ENCODE results near the gene URAD. TPM values are rescaled to one million over a fixed set of nuclear protein-coding genes. Genes with fewer than 3 reads are reported as not detected.
"Not testable (repeated sequence)": the region's sequence is repeated elsewhere in the genome, so short reads cannot be mapped to it uniquely, and the experiment has no call there.

URAD gene
- polyA plus RNA-seq, 3 donors from 2014 or later = not detected

DNA sequence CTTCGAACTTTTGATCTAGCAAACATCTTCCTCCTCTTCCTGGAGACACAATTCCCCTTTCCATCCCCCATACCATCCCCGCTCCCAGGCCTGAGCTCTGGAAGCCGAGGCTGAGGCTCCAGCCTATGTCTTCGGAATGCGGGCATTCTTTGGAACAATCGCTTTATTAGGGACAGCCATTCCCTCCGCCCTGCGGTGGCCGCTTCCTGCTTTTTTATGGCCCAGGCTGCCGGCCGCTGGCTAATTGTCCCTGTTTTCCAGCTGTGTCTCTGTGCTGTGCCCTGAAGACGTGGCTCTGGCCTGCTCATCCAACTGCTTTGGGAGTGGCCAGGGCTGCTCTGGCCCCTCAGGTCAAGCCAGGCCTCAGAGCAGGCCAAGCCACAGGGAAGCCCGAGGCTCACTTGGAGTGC is 17.3 kb downstream of the URAD start:
- H3K9me3 Mint-ChIP-seq = peaks cover 0 to 1% (median 0%) of the 10 kb centered on the region in 6 donors
- H3K36me3 Mint-ChIP-seq = no peaks in the 10 kb centered on the region
- DNase-seq = no peak
- no peaks in the 10 kb centered on the region for H3K4me1 Mint-ChIP-seq
- H3K4me3 Mint-ChIP-seq = no peak overlapping the region
- H3K27ac Mint-ChIP-seq = no peak overlapping the region
- H3K27me3 Mint-ChIP-seq (ENCODE audit: low read depth in 3 of 3) = peaks cover 7 to 41% (median 29%) of the 10 kb centered on the region in 3 donors

DNA sequence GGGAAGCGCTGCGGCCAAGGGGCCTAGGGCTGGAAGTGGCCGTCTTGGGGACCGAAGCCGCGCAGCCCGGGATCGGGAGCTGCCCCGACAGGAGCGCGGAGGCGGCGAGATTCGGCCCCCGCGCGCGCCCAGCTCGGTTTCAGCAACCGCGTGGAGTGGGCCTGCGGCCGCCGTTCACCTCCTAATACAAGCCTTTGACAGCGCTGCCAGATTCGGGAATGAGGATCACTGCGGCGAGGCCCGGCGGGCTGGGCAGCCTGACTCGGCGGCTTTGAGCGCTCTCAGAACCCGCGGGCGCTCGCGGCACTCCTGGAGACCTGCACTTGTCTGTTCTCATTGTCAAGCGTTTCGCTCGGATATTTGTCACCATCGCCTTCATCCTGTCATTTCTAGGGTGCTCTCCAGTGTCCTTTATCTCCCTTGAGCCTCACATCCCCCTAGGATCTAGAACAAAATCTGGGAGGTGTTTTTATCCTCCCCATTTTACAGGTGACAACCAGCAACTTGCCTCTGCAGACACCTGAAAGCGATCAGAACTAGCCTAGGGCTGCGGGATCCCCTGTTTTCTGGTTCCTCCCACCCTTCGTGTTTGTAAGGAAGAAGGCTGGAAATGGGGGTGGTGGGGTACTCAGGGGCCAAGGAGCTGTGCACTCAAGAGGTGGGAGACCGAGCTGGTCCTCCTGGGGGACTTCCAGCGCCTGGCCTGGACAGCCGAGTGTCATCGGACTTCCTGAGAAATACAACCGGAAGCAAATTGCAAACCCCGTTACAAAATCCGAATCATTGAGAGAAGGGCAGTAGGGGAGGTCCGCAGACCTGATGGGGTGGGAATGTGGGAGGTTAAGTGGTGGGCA is 17.9 kb downstream of the URAD start:
- Mint-ChIP-seq H3K9me3 (peaks cover 0 to 1% (median 0%) of the 10 kb centered on the region in 6 donors), H3K4me1 (no peaks in the 10 kb centered on the region), H3K27ac (no peak overlapping the region), H3K4me3 (no peak overlapping the region), H3K27me3 (ENCODE audit: low read depth in 3 of 3) (peaks cover 7 to 41% (median 27%) of the 10 kb centered on the region in 3 donors), H3K36me3 (no peaks in the 10 kb centered on the region)
- DNase-seq = no peak

DNA sequence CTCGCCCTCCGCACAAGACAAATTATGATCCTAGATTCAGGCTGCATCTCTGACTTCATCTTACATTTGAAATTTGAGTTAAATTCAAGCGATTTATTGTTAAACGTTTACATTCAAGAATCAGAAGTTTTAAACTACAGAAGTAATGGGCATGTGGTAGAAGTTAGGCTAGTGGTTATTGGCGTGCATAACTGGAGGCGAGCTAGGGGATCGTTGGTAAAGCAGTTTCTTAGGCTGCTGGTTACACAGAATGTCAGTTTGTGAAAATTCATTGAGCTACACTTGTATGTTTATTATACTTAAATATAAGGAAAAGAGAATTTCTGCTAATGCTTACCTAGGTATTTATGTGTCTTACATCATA is 18.6 kb downstream of the URAD start:
- no peak for DNase-seq
- H3K9me3 Mint-ChIP-seq = peaks cover 0 to 1% (median 0%) of the 10 kb centered on the region in 6 donors
- H3K27ac Mint-ChIP-seq = no peak overlapping the region
- H3K27me3 Mint-ChIP-seq (ENCODE audit: low read depth in 3 of 3) = peaks cover 7 to 41% (median 20%) of the 10 kb centered on the region in 3 donors
- H3K36me3 Mint-ChIP-seq = no peaks in the 10 kb centered on the region
- H3K4me3 Mint-ChIP-seq = no peak overlapping the region
- no peaks in the 10 kb centered on the region for H3K4me1 Mint-ChIP-seq

DNA sequence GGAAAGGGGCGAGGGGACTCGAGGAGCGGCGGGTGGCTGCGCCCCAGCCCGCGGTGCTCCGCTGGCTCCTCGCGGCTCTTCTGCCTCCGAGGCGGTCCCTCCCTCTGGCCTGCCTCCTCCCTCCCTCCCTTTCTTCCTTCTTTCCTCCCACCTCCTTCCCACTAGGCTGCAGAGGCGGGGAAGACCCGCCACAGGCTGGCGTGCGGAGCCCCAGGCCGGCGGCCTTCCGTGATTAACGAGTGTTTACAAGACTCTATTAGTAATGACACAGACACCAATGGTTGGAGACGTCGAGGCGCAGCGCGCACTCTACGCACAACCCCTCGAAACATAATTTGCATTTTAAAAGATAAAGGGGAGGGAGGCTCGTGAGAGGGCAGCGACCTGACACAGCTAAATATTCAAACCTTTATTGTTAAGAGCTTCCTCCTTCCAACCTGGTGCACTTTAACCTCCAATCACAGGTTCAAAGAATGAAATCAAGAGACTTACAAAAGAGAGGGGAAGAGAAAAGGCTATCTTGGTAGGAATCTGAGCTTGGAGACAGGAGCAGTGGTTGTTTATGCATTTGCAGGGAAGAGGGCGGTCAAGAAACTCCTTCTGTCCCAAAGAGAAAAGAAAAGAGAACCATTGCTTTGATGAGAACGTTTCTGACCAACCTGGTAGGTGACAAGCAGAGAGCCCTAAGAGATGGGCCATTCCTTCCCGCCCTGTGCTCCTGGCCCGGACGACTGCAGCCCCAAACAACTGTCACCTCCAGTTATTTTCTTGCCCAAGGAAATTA is 19.2 kb downstream of the URAD start, which contains the start of gene CDX2:
CDX2 (minus strand) TSS at position 234 of the 784 bp plus-strand sequence. CDS start 309 bp downstream, outside the sequence.
- H3K27ac Mint-ChIP-seq = no peak within 1 kb of the TSS
- H3K4me3 Mint-ChIP-seq = no peak within 1 kb of the TSS
- peaks cover 8 to 41% (median 20%) of the 10 kb centered on the region in 3 donors for H3K27me3 Mint-ChIP-seq (ENCODE audit: low read depth in 3 of 3)

DNA sequence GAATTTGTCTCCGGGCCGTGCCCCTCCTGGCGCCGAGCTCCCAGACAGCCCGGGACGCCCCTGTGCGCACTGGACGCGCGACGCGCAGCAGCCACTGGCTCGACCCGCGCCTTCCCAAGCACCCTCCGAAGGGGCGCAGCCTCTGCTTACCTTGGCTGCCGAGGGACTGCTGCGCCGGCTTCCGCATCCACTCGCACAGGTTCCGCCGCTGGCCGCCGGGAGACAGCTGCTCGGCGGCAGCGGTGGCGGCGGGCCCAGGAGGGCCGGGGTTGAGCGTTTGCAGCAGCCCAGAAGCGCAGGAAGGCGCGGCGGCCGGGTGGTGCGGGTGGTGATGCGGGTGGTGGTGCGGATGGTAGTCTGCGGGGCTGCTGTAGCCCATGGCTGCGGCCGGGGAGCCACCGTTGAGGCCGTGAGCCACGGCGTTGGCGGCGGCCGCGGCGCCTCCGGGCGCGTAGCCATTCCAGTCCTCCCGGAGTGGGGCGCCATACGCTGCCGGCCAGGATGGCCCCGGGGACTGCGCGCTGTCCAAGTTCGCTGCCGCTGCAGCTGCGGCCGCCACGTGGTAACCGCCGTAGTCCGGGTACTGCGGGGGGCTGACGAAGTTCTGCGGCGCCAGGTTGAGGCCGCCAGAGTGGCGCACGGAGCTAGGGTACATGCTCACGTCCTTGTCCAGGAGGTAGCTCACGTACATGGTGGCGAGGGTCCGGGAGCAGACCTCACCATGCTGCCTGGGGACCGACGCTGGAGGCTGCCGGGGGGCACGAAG is 20.0 kb downstream of the URAD start:
- no peaks in the 10 kb centered on the region for H3K4me1 Mint-ChIP-seq
- peaks cover 0 to 1% (median 0%) of the 10 kb centered on the region in 6 donors for H3K9me3 Mint-ChIP-seq
- no peaks in the 10 kb centered on the region for H3K36me3 Mint-ChIP-seq
- no peak for DNase-seq
- no peak overlapping the region for H3K4me3 Mint-ChIP-seq
- no peak overlapping the region for H3K27ac Mint-ChIP-seq
- peaks cover 13 to 44% (median 20%) of the 10 kb centered on the region in 3 donors for H3K27me3 Mint-ChIP-seq (ENCODE audit: low read depth in 3 of 3)

More for the DNA sequence above, 19.2 kb downstream of the URAD start, which contains the start of gene CDX2:
- Mint-ChIP-seq H3K9me3 (peaks cover 0 to 1% (median 0%) of the 10 kb centered on the region in 6 donors), H3K4me1 (no peaks in the 10 kb centered on the region), H3K36me3 (no peaks in the 10 kb centered on the region)
- no peak for DNase-seq

DNA sequence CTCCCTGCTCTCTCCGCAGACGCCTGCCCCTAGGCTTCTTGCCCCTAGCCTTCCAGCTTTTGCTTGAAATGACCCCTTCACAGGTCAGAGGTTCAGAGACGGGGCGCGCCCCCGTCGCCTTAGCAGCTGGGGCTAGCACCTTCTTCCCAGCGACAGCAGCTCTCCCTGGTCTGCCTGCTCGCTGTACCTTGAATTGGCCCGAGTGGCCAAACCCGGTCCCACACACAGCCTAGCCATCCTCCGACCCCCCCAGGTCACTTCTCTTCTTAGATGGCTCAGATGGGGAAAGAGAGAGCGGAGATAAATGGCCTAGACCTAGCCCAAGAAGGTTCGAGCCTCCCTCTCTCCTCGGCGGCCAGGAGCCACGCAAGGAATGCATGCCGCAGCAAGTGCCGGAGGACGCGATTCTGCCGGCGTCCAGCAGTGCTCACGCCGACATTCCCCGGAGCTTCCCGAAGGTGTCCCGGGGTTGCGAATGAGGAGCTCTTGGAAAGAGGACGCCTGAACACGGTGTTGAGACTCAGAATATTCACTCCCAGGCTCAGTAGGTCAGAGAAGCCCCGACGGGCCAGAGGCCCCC is 20.7 kb downstream of the URAD start:
- no peak for DNase-seq
- Mint-ChIP-seq H3K36me3 (no peaks in the 10 kb centered on the region), H3K9me3 (peaks cover 0 to 1% (median 0%) of the 10 kb centered on the region in 6 donors), H3K27me3 (ENCODE audit: low read depth in 3 of 3) (peaks cover 13 to 49% (median 23%) of the 10 kb centered on the region in 3 donors), H3K27ac (no peak overlapping the region), H3K4me1 (no peaks in the 10 kb centered on the region), H3K4me3 (peak overlapping the region in 1 of 5 donors; percentile 10)

DNA sequence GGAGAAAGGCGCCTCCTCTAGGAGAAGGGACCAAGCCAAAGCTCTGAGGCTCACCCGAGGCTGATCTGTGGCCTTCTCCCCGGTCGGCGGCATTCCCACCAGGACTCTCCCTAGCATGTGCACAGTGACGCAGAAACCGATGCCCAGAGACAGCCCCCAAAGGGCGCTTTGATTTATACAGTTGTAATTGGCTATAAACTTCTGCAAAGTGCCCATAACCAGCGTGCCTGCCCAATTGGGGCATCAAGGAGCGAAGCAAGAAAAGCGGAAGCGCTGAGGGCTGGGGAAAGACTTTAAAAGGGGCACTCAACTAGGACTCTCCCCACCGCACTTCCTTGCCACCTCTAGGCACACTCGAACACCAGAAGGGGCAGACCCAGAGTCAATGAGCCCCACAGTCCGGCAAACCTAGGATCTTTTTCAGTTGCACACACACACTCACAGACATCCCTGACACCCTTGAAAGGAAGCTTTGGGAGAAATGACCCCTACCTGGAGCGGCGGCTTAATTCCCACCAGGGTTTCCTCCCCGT is 21.2 kb downstream of the URAD start:
- no peaks in the 10 kb centered on the region for H3K36me3 Mint-ChIP-seq
- peaks cover 17 to 47% (median 24%) of the 10 kb centered on the region in 3 donors for H3K27me3 Mint-ChIP-seq (ENCODE audit: low read depth in 3 of 3)
- H3K27ac Mint-ChIP-seq = no peak overlapping the region
- no peak overlapping the region for H3K4me3 Mint-ChIP-seq
- H3K9me3 Mint-ChIP-seq = peaks cover 0 to 1% (median 0%) of the 10 kb centered on the region in 6 donors
- no peaks in the 10 kb centered on the region for H3K4me1 Mint-ChIP-seq
- DNase-seq = no peak

DNA sequence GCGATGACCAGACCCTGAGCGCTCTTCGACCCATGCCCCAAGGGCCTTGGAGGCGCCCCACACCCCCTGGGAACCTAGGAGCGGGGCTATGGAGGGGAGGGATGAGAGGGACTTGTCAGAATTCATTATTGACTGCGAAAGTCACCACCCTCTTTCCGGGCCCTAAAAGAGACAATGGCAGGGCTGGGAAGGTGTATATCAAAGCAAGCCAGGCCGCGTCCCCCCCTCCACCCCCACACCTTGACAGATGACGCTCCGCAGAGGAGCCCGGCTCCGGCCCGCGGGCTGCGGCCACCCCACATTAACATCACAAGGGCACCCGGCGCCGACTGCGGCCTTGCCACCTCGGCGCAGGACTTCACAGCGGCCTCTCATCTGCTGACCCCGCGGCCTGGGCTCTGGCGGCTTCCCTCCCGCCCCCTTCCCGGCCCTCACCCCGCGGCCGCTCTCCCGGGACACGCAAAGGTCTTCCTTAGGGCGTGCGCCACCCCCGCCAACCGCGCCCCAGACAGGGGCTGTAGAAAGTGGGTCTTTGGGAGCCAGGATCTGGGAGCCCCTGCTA is 21.8 kb downstream of the URAD start:
- peaks cover 18 to 48% (median 27%) of the 10 kb centered on the region in 3 donors for H3K27me3 Mint-ChIP-seq (ENCODE audit: low read depth in 3 of 3)
- H3K27ac Mint-ChIP-seq = no peak overlapping the region
- H3K36me3 Mint-ChIP-seq = no peaks in the 10 kb centered on the region
- peaks cover 0 to 1% (median 0%) of the 10 kb centered on the region in 6 donors for H3K9me3 Mint-ChIP-seq
- no peak overlapping the region for H3K4me3 Mint-ChIP-seq
- H3K4me1 Mint-ChIP-seq = no peaks in the 10 kb centered on the region
- DNase-seq = no peak

DNA sequence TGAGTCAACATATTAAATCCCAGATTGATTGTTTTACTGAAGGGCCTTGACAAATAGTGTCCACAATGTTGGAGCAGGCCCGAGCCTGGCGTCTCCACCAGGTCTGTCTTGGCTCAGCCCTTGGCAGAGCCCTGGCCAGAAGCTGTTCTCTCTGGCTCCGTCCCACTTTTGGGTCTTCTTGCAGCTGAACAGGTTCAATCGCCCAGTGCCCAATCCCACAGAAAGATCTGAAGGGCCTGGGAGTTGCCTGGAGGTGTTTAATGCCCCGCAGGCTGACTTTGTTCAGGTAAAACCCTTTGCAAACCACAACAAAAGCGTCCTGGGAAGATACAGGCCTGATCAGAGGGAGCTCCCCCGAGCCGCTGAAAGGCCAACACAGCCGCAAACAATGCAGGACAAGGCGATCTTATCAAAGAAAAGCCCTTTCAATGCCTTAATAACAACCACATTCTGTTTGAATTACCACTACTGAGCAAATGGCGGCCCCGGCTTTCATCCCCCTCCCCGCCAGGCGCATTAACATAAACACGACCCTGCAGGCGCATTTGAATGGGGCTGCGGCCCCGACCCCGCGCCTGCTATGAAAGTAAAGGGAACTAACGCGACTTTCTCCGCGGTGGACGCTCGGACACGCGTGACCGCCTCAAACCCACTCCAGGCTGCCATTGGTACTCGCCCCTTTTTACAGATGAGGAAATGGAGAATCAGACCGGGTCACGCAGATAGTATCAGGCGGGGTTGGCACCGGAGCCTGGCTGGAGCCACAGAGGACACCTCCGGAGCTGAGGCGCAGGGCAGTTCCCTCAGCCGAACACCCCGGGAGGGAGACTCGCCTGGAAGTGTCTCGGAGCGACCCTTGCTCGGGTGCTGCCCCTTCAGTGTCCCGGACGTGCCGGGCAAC is 22.5 kb downstream of the URAD start:
- H3K4me1 Mint-ChIP-seq = no peaks in the 10 kb centered on the region
- peaks cover 18 to 42% (median 29%) of the 10 kb centered on the region in 3 donors for H3K27me3 Mint-ChIP-seq (ENCODE audit: low read depth in 3 of 3)
- H3K27ac Mint-ChIP-seq = no peak overlapping the region
- H3K36me3 Mint-ChIP-seq = no peaks in the 10 kb centered on the region
- peaks cover 0 to 1% (median 0%) of the 10 kb centered on the region in 6 donors for H3K9me3 Mint-ChIP-seq
- H3K4me3 Mint-ChIP-seq = no peak overlapping the region
- DNase-seq = no peak

DNA sequence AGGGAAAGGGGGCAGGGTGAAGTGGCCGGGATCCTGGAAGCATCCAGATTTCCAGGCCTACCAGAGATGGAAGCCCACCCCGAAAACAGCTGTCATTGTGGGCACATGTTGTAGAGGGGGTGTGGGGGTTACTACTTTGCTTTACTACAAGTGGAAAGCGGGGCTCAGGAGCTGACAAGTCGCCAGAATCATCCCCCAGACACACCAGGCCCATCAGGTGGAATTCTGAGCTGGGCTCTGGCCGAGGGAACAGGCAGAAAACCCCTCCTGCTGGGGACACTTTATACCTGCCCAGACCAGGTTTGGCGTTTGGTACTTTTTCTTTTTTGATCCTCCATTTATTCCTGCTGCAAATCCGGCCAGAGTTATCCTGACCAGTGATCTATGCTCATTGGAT is 23.2 kb downstream of the URAD start:
- peaks cover 18 to 39% (median 29%) of the 10 kb centered on the region in 3 donors for H3K27me3 Mint-ChIP-seq (ENCODE audit: low read depth in 3 of 3)
- H3K36me3 Mint-ChIP-seq = no peaks in the 10 kb centered on the region
- peaks cover 0 to 1% (median 0%) of the 10 kb centered on the region in 6 donors for H3K9me3 Mint-ChIP-seq
- H3K4me1 Mint-ChIP-seq = no peaks in the 10 kb centered on the region
- no peak overlapping the region for H3K4me3 Mint-ChIP-seq
- H3K27ac Mint-ChIP-seq = no peak overlapping the region
- no peak for DNase-seq

DNA sequence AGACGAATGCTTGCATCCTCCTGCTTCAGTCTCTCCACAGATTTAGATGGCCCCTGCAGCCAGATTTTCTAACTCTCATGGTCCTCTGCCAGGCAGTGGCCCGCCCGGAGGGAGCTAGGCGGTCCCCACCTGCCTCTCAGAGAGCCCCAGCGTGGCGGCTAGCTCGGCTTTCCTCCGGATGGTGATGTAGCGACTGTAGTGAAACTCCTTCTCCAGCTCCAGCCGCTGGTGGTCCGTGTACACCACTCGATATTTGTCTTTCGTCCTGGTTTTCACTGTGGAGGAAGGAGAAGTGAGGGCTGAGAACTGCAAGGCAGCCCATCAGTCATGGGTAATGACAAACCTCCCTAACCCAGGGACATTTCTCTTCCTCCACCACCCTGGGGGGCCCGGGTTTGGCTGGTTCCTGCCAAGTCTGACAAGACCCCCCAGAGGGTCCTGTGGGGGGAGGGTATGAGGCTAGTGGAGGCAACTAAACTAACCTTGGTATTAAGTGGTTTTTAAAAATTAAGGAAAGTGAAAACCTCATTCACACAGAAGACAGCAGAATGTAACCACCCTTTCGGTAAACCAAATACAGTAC is 23.7 kb downstream of the URAD start:
- Mint-ChIP-seq H3K4me1 (peaks cover 3 to 5% of the 10 kb centered on the region in 2 donors), H3K4me3 (no peak overlapping the region), H3K36me3 (no peaks in the 10 kb centered on the region), H3K9me3 (peaks cover 0 to 1% (median 0%) of the 10 kb centered on the region in 6 donors), H3K27ac (no peak overlapping the region), H3K27me3 (ENCODE audit: low read depth in 3 of 3) (peaks cover 18 to 40% (median 30%) of the 10 kb centered on the region in 3 donors)
- DNase-seq = no peak

DNA sequence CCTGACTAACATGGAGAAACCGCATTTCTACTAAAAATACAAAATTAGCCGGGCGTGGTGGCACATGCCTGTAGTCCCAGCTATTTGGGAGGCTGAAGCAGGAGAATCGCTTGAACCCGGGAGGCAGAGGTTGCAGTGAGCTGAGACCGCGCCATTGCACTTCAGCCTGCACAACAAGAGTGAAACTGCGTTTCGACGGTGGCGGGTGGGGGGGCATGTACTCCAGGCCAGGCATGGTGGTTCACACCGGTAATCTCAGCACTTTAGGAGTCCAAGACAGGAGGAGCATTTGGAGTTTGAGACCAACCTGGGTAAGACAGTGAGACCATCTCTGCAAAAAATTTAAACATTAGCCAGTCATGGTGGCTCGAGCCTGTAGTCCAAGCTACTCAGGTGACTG is 24.3 kb downstream of the URAD start:
- peaks cover 13 to 38% (median 30%) of the 10 kb centered on the region in 3 donors for H3K27me3 Mint-ChIP-seq (ENCODE audit: low read depth in 3 of 3)
- H3K4me1 Mint-ChIP-seq = not testable (repeated sequence)

More for the DNA sequence above, 24.3 kb downstream of the URAD start:
- H3K4me3 Mint-ChIP-seq, H3K9me3 Mint-ChIP-seq, DNase-seq, H3K27ac Mint-ChIP-seq, H3K36me3 Mint-ChIP-seq: not testable (repeated sequence)

Data from immature natural killer cell (primary cell).